Adrenal gland (tissue), 5 donors: ENCODE data around the gene SETBP1.

Source experiments
- POLR2A ChIP-seq, 2 donors: fragments of 450-650 bp; IDR thresholded peaks; one replicate each; pipeline ENCODE4 v1.6.1; 2017; ENCODE audit warnings: antibody characterized with exemption in 2 of 2, mild to moderate bottlenecking in 2 of 2, moderate library complexity in 1 of 2
- TF ChIP-seq, protein P1 (sequence below), 6 experiments: fragments of 450-650 bp in 4 of 6; fragments of 200-600 bp in 2 of 6; sonication (generic) in 1 of 6; IDR thresholded peaks; 1 replicate in 5 of 6; 2 replicates in 1 of 6; pipeline versions ENCODE4 v1.5.1 to v1.8.0; 2016 to 2021; ENCODE audit warnings: antibody characterized with exemption in 6 of 6, mild to moderate bottlenecking in 2 of 6, moderate library complexity in 1 of 6
- donor health status: DM: no; HTN: no; CAD: no.

DNA sequence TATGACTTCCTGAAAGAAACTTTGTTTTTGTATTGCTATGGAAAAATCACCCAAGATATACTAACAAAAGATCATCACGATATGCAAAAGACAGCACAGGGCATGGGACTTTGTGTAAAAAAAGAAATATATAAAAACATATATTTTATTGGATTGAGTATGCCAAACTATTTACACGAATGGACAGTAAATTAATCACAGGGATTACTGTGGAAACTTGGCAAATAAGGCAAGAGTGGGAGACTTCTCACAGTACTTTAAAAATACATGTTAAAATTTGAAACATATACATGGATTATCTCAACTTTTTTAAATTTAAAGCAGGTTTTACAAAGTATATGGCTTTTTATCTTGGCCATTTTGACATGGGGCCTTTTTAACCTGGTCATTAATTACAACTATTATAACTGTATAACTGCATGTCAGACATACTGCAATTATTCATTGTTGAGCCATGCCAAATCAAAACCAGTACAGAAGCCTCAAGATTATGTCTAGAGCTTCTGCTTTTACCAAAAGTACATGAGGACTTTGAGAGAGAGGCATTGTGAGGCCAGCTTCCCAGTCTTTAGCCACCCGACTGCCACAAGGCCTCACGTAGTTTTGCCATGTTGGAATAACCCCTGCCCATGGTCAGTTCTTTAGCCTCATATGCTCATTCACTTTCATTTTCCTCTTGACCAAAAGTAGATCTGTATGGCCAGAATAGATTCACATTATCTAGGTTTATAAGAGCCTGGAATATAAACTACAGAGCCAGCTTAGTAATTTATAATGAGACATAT lies 419.8 kb downstream of the SETBP1 start:
- TF ChIP-seq POLR2A (IDR thresholded peaks at IDR 0.05) = no peak
- TF ChIP-seq, protein P1, sequence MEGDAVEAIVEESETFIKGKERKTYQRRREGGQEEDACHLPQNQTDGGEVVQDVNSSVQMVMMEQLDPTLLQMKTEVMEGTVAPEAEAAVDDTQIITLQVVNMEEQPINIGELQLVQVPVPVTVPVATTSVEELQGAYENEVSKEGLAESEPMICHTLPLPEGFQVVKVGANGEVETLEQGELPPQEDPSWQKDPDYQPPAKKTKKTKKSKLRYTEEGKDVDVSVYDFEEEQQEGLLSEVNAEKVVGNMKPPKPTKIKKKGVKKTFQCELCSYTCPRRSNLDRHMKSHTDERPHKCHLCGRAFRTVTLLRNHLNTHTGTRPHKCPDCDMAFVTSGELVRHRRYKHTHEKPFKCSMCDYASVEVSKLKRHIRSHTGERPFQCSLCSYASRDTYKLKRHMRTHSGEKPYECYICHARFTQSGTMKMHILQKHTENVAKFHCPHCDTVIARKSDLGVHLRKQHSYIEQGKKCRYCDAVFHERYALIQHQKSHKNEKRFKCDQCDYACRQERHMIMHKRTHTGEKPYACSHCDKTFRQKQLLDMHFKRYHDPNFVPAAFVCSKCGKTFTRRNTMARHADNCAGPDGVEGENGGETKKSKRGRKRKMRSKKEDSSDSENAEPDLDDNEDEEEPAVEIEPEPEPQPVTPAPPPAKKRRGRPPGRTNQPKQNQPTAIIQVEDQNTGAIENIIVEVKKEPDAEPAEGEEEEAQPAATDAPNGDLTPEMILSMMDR (IDR thresholded peaks at IDR 0.05) = no peak
